ENCODE results near the gene FHAD1. TPM values are rescaled to one million over a fixed set of nuclear protein-coding genes. Genes with fewer than 3 reads are reported as not detected.

FHAD1 gene
- 0.39 to 0.77 TPM (median 0.62 TPM) in 5 replicates for total RNA-seq (2022; extraction: Qiagen RNA extraction)

DNA sequence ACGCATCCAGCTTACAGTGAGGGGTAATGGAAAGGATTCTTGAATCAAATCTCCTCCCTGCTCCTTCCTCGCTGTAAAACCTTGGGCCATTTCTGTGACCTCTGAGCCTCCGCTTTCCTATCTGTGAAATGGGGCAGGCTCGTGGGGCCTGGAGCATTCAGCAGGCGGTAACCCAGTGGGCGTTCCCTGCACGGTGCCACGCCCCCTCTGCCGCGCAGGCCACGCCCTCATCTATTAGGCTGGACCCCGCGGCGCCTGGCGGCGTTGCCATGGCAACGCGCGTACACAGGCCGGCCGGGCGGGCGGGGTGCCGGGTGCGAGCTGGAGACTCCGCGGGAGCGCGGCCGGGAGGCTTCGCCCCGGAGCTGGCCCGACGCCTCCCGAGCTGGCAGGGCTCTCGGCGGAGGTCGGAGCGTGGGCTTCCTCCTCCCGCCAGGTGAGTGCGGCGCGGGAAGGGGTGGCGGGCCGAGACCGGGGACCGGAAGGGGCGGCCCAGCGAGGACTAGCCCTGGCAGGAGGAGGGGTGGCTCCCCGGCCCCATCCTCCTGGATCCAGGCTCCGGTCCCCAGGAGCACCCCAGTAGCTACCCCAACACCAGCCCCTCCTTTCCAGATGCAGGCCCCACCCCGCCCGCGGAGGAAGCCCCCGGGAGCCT lies at the start of gene FHAD1:
TSS of gene FHAD1 (plus strand) at position 264 of the 655 bp plus-strand sequence. CDS start 4,562 bp downstream, outside the sequence.

DNA sequence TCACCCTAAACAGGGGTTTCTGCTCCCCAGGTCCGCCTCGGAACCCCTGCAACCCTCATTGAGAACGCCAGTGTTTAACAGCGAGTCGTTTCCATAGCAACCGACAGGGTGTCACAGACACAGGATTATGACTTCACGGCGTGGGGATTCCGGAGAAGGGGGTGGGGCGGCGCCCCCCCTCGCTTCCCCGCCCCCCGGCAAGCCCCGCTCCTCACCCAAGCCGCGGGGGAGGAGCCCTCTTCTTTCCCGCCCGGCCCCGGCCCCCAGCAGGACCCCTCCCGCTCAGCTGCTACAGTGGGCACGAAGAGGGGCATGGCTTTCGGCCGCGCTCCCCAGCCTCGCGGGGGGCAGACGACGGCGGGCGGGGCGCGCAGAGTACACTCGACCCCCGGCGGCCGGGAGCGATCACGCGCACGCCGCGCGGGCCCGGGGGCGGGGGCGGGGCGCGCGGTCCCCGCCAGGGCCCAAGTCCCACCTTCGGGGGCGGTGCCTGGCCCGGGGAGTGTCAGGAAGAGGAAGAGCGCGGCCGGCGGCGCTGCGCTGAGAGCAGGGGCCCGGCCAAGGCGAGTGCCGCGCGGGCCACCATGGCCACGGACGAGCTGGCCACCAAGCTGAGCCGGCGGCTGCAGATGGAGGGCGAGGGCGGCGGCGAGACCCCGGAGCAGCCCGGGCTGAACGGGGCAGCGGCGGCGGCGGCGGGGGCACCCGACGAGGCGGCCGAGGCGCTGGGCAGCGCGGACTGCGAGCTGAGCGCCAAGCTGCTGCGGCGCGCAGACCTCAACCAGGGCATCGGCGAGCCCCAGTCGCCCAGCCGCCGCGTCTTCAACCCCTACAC lies 162.6 kb downstream of the FHAD1 start, which contains the start of gene EFHD2:
TSS of gene EFHD2 (plus strand) at position 501 of the 835 bp plus-strand sequence. CDS start at position 585, 84 bp downstream.

Other genes with a start within 250 kb of the FHAD1 start
- gene TMEM51, start 93.5 kb upstream of the FHAD1 start, total RNA-seq (2022; extraction: Qiagen RNA extraction), result 25.2 to 29.1 TPM (median 27.8 TPM) in 5 replicates
- 213 to 310 TPM (median 296 TPM) in 5 replicates for gene EFHD2, start 162.7 kb downstream of the FHAD1 start, total RNA-seq (2022; extraction: Qiagen RNA extraction)
- gene CTRC, start 191.2 kb downstream of the FHAD1 start, total RNA-seq (2022; extraction: Qiagen RNA extraction), result 1.1 to 1.9 TPM (median 1.6 TPM) in 5 replicates
- gene CELA2A, start 209.5 kb downstream of the FHAD1 start, total RNA-seq (2022; extraction: Qiagen RNA extraction), result not detected in 5 replicates
- 0.14 to 0.16 TPM in 2 of 5 replicates, not detected in the others for gene CELA2B, start 228.9 kb downstream of the FHAD1 start, total RNA-seq (2022; extraction: Qiagen RNA extraction)

Measured in A549 treated with AZD2906 at 1 μM for 4 hours (cell line).